WTC11 (cell line): ENCODE measurements around the gene LCN10. TPM values are rescaled to one million over a fixed set of nuclear protein-coding genes. Genes with fewer than 3 reads are reported as not detected.

Source experiments
- ATAC-seq: fragments of 200-7000 bp; cut with Tn5 transposase; 2 replicates; pipeline ENCODE4 v1.10.0; 2021; ENCODE audit warnings: mild to moderate bottlenecking, moderate library complexity
- CTCF ChIA-PET: fragments of 300-600 bp; sonication (Branson Sonifier 250); formaldehyde crosslinking; loops from one replicate; lab custom pipeline; 2021; ENCODE audit warnings: antibody characterized with exemption; lab: Charles Lee
- POLR2A ChIA-PET: fragments of 350-600 bp; sonication (Branson Sonifier 250); formaldehyde crosslinking; loops from one replicate; lab custom pipeline; 2021; ENCODE audit warnings: antibody characterized with exemption; lab: Charles Lee
- DNase-seq: peaks from one replicate; pipeline ENCODE4 v3.0.0; 2021; ENCODE audit warnings: low spot score
- H3K27ac Mint-ChIP-seq: 2 replicates; pipeline ENCODE4 v1.8.0; 2021; ENCODE audit warnings: mixed read lengths
- H3K27me3 Mint-ChIP-seq: 2 replicates; pipeline ENCODE4 v1.8.0; 2021; ENCODE audit warnings: low read depth, mild to moderate bottlenecking, moderate library complexity, mixed read lengths
- H3K36me3 Mint-ChIP-seq: 2 replicates; pipeline ENCODE4 v1.8.0; 2021; ENCODE audit warnings: mixed read lengths
- H3K4me1 Mint-ChIP-seq: 2 replicates; pipeline ENCODE4 v1.8.0; 2022; ENCODE audit warnings: mixed read lengths
- H3K4me3 Mint-ChIP-seq: 2 replicates; pipeline ENCODE4 v1.8.0; 2021; ENCODE audit warnings: mild to moderate bottlenecking, moderate library complexity, mixed read lengths
- H3K9me3 Mint-ChIP-seq: 2 replicates; pipeline ENCODE4 v1.8.0; 2021; ENCODE audit warnings: mixed read lengths
- ATF3 ChIP-seq: sonication (generic); formaldehyde crosslinking; conservative IDR thresholded peaks from 2 replicates; pipeline ENCODE4 v1.8.1; 2022; ENCODE audit warnings: mild to moderate bottlenecking, missing genetic modification reagents
- E2F5 ChIP-seq: sonication (generic); formaldehyde crosslinking; IDR thresholded peaks from 2 replicates; pipeline ENCODE4 v1.8.1; 2022; ENCODE audit warnings: mild to moderate bottlenecking, moderate library complexity, missing genetic modification reagents
- ELF4 ChIP-seq: sonication (generic); formaldehyde crosslinking; IDR thresholded peaks from 2 replicates; pipeline ENCODE4 v1.8.1; 2022; ENCODE audit warnings: low read depth, mild to moderate bottlenecking, moderate library complexity, missing genetic modification reagents
- IRF1 ChIP-seq: sonication (generic); formaldehyde crosslinking; IDR thresholded peaks from 2 replicates; pipeline ENCODE4 v1.8.0; 2023; ENCODE audit warnings: missing genetic modification reagents
- MLX ChIP-seq: sonication (generic); formaldehyde crosslinking; IDR thresholded peaks from 2 replicates; pipeline ENCODE4 v1.8.1; 2023; ENCODE audit warnings: mild to moderate bottlenecking, missing genetic modification reagents, moderate library complexity
- MYBL2 ChIP-seq: sonication (generic); formaldehyde crosslinking; IDR thresholded peaks from 2 replicates; pipeline ENCODE4 v1.8.1; 2023; ENCODE audit warnings: mild to moderate bottlenecking, moderate library complexity, missing genetic modification reagents
- NFE2L1 ChIP-seq: sonication (generic); formaldehyde crosslinking; IDR thresholded peaks from 2 replicates; pipeline ENCODE4 v1.8.1; 2023; ENCODE audit warnings: missing genetic modification reagents
- NR3C1 ChIP-seq: sonication (generic); formaldehyde crosslinking; conservative IDR thresholded peaks from 2 replicates; pipeline ENCODE4 v1.8.1; 2023; ENCODE audit warnings: low read depth, mild to moderate bottlenecking, missing genetic modification reagents
- PREB ChIP-seq: sonication (generic); formaldehyde crosslinking; IDR thresholded peaks from 2 replicates; pipeline ENCODE4 v1.8.1; 2022; ENCODE audit warnings: mild to moderate bottlenecking, missing genetic modification reagents, moderate library complexity, borderline replicate concordance
- SMAD4 ChIP-seq: sonication (generic); formaldehyde crosslinking; IDR thresholded peaks from 2 replicates; pipeline ENCODE4 v1.8.0; 2022; ENCODE audit warnings: mild to moderate bottlenecking, missing genetic modification reagents
- SOX15 ChIP-seq: fragments of 250-450 bp; sonication (Bioruptor Pico); IDR thresholded peaks from 2 replicates; pipeline ENCODE4 v1.9.0; 2021; ENCODE audit warnings: mild to moderate bottlenecking
- SP1 ChIP-seq: sonication (generic); formaldehyde crosslinking; conservative IDR thresholded peaks from 2 replicates; pipeline ENCODE4 v1.8.1; 2022; ENCODE audit warnings: missing genetic modification reagents
- ZBTB21 ChIP-seq: sonication (generic); formaldehyde crosslinking; IDR thresholded peaks from 2 replicates; pipeline ENCODE4 v1.8.1; 2023; ENCODE audit warnings: mild to moderate bottlenecking, missing genetic modification reagents, borderline replicate concordance
- ZNF281 ChIP-seq: sonication (generic); formaldehyde crosslinking; IDR thresholded peaks from 2 replicates; pipeline ENCODE4 v1.8.0; 2023; ENCODE audit warnings: mild to moderate bottlenecking, missing genetic modification reagents
- ZNF396 ChIP-seq: fragments of 250-450 bp; sonication (Bioruptor Pico); IDR thresholded peaks from 2 replicates; pipeline ENCODE4 v1.8.0; 2021; ENCODE audit warnings: mild to moderate bottlenecking, moderate library complexity, borderline replicate concordance
- ZNF425 ChIP-seq: fragments of 250-450 bp; sonication (Bioruptor Pico); conservative IDR thresholded peaks from 2 replicates; pipeline ENCODE4 v1.9.0; 2021; ENCODE audit warnings: mild to moderate bottlenecking
- ZNF671 ChIP-seq: fragments of 250-450 bp; sonication (Bioruptor Pico); IDR thresholded peaks from 2 replicates; pipeline ENCODE4 v1.8.0; 2021; ENCODE audit warnings: mild to moderate bottlenecking
- total RNA-seq: library from RNA; stranded (reverse); gene quantifications from 3 replicates; pipeline ENCODE4 v1.2.3, GENCODE V29; 2021

LCN10 gene
- total RNA-seq, 1 experiment from 2014 or later: 2.4 TPM

GRCh38 chr9:136784997-136785361 is 42.2 kb upstream of the LCN10 start:
- H3K4me3 Mint-ChIP-seq: no peak overlapping the region
- no peak overlapping the region for H3K27ac Mint-ChIP-seq
- no peaks in the 10 kb centered on the region for H3K36me3 Mint-ChIP-seq
- H3K9me3 Mint-ChIP-seq: no peaks in the 10 kb centered on the region
- peaks cover 5% of the 10 kb centered on the region; the same call in 1 of the 2 replicates for H3K4me1 Mint-ChIP-seq
- ChIA-PET POLR2A (no interaction called here), CTCF (interaction anchor here (1.3 kb wide), 1 partner anchor 63 kb away, joined by 4 read pairs; no protein-coding TSS in a partner anchor)
- no peak for TF ChIP-seq ZNF396 (CRISPR knock-in tag)
- no peak for TF ChIP-seq ELF4 (CRISPR knock-in tag)
- TF ChIP-seq SOX15 (CRISPR knock-in tag): no peak
- no peak for TF ChIP-seq IRF1 (CRISPR knock-in tag)
- no peak for TF ChIP-seq SP1
- TF ChIP-seq ZNF425 (CRISPR knock-in tag): no peak
- TF ChIP-seq ZBTB21: no peak
- no peak for TF ChIP-seq ATF3
- no peak for TF ChIP-seq E2F5
- no peak for TF ChIP-seq MYBL2 (CRISPR knock-in tag)
- no peak for TF ChIP-seq NR3C1 (CRISPR knock-in tag)
- TF ChIP-seq ZNF671 (CRISPR knock-in tag): no peak
- no peak for TF ChIP-seq PREB
- TF ChIP-seq NFE2L1 (CRISPR knock-in tag): no peak
- no peak for TF ChIP-seq ZNF281 (CRISPR knock-in tag)
- no peak for TF ChIP-seq SMAD4
- TF ChIP-seq MLX (CRISPR knock-in tag): no peak
- H3K27me3 Mint-ChIP-seq: peaks cover 23% of the 10 kb centered on the region
- DNase-seq (no peak), ATAC-seq (no peak)
